ENCODE data around the gene LAMB4. TPM values are rescaled to one million over a fixed set of nuclear protein-coding genes. Genes with fewer than 3 reads are reported as not detected.

The LAMB4 gene
- total and polyA plus RNA-seq, 10 donors, result 0.03 to 0.94 (median 0.22) TPM; not detected in 2

- Histone ChIP-seq H3K27me3 (replicated peaks in 1 of 7) (no peaks in the 10 kb centered on the region), H3K36me3 (no peaks in the 10 kb centered on the region), H3K9me3 (no peaks in the 10 kb centered on the region), H3K4me1 (peaks cover 0 to 5% (median 0%) of the 10 kb centered on the region in 6 donors), H3K4me3 (no peak overlapping the region), H3K27ac (no peak overlapping the region)
- no peak for TF ChIP-seq POLR2A (IDR thresholded peaks at IDR 0.05)
- TF ChIP-seq POLR2AphosphoS5 (IDR thresholded peaks at IDR 0.05), result no peak
- TF ChIP-seq CTCF (IDR thresholded peaks at IDR 0.05 in 8 of 11, conservative IDR thresholded peaks at IDR 0.05 in 3 of 11), result no peak
- intact Hi-C loops (cut with DNase I; ENCODE audit: low total_unique reads), result no loop called here
- 5 to 41% (median 30%) methylated on average over 1 of the region's 1 CpG for WGBS, 5 donors
- no peak for DNase-seq
Measured at GRCh38 chr7:108045154-108045553, 85.0 kb downstream of the LAMB4 start.

GRCh38 chr7:108044345-108044744 is 85.8 kb downstream of the LAMB4 start:
- Histone ChIP-seq H3K27ac (no peak overlapping the region), H3K27me3 (replicated peaks in 1 of 7) (peaks cover 0 to 3% (median 0%) of the 10 kb centered on the region in 7 donors), H3K36me3 (no peaks in the 10 kb centered on the region), H3K4me1 (peaks cover 0 to 5% (median 0%) of the 10 kb centered on the region in 6 donors), H3K9me3 (no peaks in the 10 kb centered on the region), H3K4me3 (no peak overlapping the region)
- intact Hi-C loops (cut with DNase I; ENCODE audit: low total_unique reads), result no loop called here
- no peak for DNase-seq
- TF ChIP-seq POLR2A (IDR thresholded peaks at IDR 0.05), result no peak
- no peak for TF ChIP-seq POLR2AphosphoS5 (IDR thresholded peaks at IDR 0.05)
- TF ChIP-seq CTCF (IDR thresholded peaks at IDR 0.05 in 8 of 11, conservative IDR thresholded peaks at IDR 0.05 in 3 of 11), result no peak
- 90 to 98% (median 93%) methylated on average over 2 of the region's 2 CpGs for WGBS, 5 donors

GRCh38 chr7:108038986-108039385 is 91.2 kb downstream of the LAMB4 start:
- Histone ChIP-seq H3K27me3 (replicated peaks in 1 of 7) (peaks cover 0 to 4% (median 0%) of the 10 kb centered on the region in 7 donors), H3K4me3 (no peak overlapping the region), H3K9me3 (no peaks in the 10 kb centered on the region), H3K27ac (peak overlapping the region in 1 of 8 donors; percentile 11), H3K4me1 (no peaks in the 10 kb centered on the region), H3K36me3 (no peaks in the 10 kb centered on the region)
- intact Hi-C loops (cut with DNase I; ENCODE audit: low total_unique reads), result no loop called here
- TF ChIP-seq POLR2AphosphoS5 (IDR thresholded peaks at IDR 0.05), result no peak
- TF ChIP-seq CTCF (IDR thresholded peaks at IDR 0.05 in 8 of 11, conservative IDR thresholded peaks at IDR 0.05 in 3 of 11), result no peak
- TF ChIP-seq POLR2A (IDR thresholded peaks at IDR 0.05), result no peak
- no peak for DNase-seq

- no peak overlapping the region for H3K27ac ChIP-seq
- WGBS, 5 donors, result 83 to 96% (median 94%) methylated on average over 1 of the region's 1 CpG
- intact Hi-C loops (cut with DNase I; ENCODE audit: low total_unique reads), result no loop called here
- H3K9me3 ChIP-seq, result no peaks in the 10 kb centered on the region
- H3K4me3 ChIP-seq, result no peak overlapping the region
- no peaks in the 10 kb centered on the region for H3K36me3 ChIP-seq
- peaks cover 0 to 4% (median 0%) of the 10 kb centered on the region in 7 donors for H3K27me3 ChIP-seq (replicated peaks in 1 of 7)
- no peak for DNase-seq
- H3K4me1 ChIP-seq, result no peaks in the 10 kb centered on the region
- no peak for TF ChIP-seq POLR2A (IDR thresholded peaks at IDR 0.05)
- TF ChIP-seq POLR2AphosphoS5 (IDR thresholded peaks at IDR 0.05), result no peak
- no peak for TF ChIP-seq CTCF (IDR thresholded peaks at IDR 0.05 in 8 of 11, conservative IDR thresholded peaks at IDR 0.05 in 3 of 11)
Measured at GRCh38 chr7:108037741-108038140, 92.4 kb downstream of the LAMB4 start.
